Parathyroid adenoma (tissue), 2 donors: ENCODE data around the gene SMAD1.

Source experiments
- H2AFZ ChIP-seq: fragments of 300-600 bp; sonication (generic); one replicate; pipeline ENCODE4 v1.7.0; 2017; ENCODE audit warnings: antibody characterized with exemption, mild to moderate bottlenecking
- H3K27ac ChIP-seq: fragments of 300-600 bp; sonication (generic); one replicate; pipeline ENCODE4 v1.7.0; 2017
- H3K27me3 ChIP-seq: fragments of 300-600 bp; sonication (generic); one replicate; pipeline ENCODE4 v1.7.0; 2017; ENCODE audit warnings: low read length; ENCODE audit not compliant: control insufficient read depth, insufficient read depth
- H3K36me3 ChIP-seq: fragments of 300-600 bp; sonication (generic); one replicate; pipeline ENCODE4 v1.7.0; 2017; ENCODE audit warnings: low read length; ENCODE audit not compliant: control insufficient read depth, insufficient read depth
- H3K4me1 ChIP-seq: fragments of 300-600 bp; sonication (generic); one replicate; pipeline ENCODE4 v1.7.0; 2017; ENCODE audit warnings: control low read depth
- H3K4me2 ChIP-seq: fragments of 300-600 bp; sonication (generic); one replicate; pipeline ENCODE4 v1.7.0; 2017; ENCODE audit warnings: low read length
- H3K4me3 ChIP-seq: fragments of 300-600 bp; sonication (generic); one replicate; pipeline ENCODE4 v1.7.0; 2017; ENCODE audit warnings: low read depth, low read length
- H3K79me2 ChIP-seq: fragments of 300-600 bp; sonication (generic); one replicate; pipeline ENCODE4 v1.7.0; 2017; ENCODE audit warnings: control low read depth
- H3K9ac ChIP-seq: fragments of 300-600 bp; sonication (generic); one replicate; pipeline ENCODE4 v1.7.0; 2017; ENCODE audit warnings: mild to moderate bottlenecking
- H3K9me3 ChIP-seq: fragments of 300-600 bp; sonication (generic); one replicate; pipeline ENCODE4 v1.7.0; 2017; ENCODE audit warnings: low read length; ENCODE audit not compliant: control insufficient read depth
- CTCF ChIP-seq: fragments of 300-600 bp; sonication (generic); IDR thresholded peaks from one replicate; pipeline ENCODE4 v1.7.0; 2017; ENCODE audit warnings: antibody characterized with exemption, mild to moderate bottlenecking
- donor health status: primary hyperparathyroidism.

The SMAD1 gene

GRCh38 chr4:145552181-145552822 is 70.6 kb downstream of the SMAD1 start:
- H2AFZ ChIP-seq = no peak overlapping the region
- no peak overlapping the region for H3K27ac ChIP-seq
- TF ChIP-seq CTCF = no peak

GRCh38 chr4:145553375-145553774 is 71.7 kb downstream of the SMAD1 start:
- H3K9ac ChIP-seq = no peak overlapping the region
- no peak overlapping the region for H3K4me2 ChIP-seq
- no peaks in the 10 kb centered on the region for H3K4me1 ChIP-seq
- H3K79me2 ChIP-seq = no peaks in the 10 kb centered on the region
- H3K27me3 ChIP-seq = no peaks in the 10 kb centered on the region
- H3K27ac ChIP-seq = no peak overlapping the region
- H3K36me3 ChIP-seq = no peaks in the 10 kb centered on the region
- H2AFZ ChIP-seq = no peak overlapping the region
- H3K9me3 ChIP-seq = no peaks in the 10 kb centered on the region
- H3K4me3 ChIP-seq = no peak overlapping the region
- no peak for TF ChIP-seq CTCF

More at GRCh38 chr4:145552181-145552822, 70.6 kb downstream of the SMAD1 start:
- no peaks in the 10 kb centered on the region for H3K27me3 ChIP-seq
- H3K36me3 ChIP-seq = no peaks in the 10 kb centered on the region
- no peaks in the 10 kb centered on the region for H3K9me3 ChIP-seq
- H3K79me2 ChIP-seq = no peaks in the 10 kb centered on the region
- no peak overlapping the region for H3K9ac ChIP-seq
- no peak overlapping the region for H3K4me3 ChIP-seq
- H3K4me2 ChIP-seq = no peak overlapping the region
- no peaks in the 10 kb centered on the region for H3K4me1 ChIP-seq

GRCh38 chr4:145554691-145555090 is 73.0 kb downstream of the SMAD1 start:
- TF ChIP-seq CTCF = no peak
- no peak overlapping the region for H3K27ac ChIP-seq
- H3K79me2 ChIP-seq = no peaks in the 10 kb centered on the region
- no peaks in the 10 kb centered on the region for H3K9me3 ChIP-seq
- no peak overlapping the region for H3K9ac ChIP-seq
- H3K4me1 ChIP-seq = no peaks in the 10 kb centered on the region
- no peaks in the 10 kb centered on the region for H3K27me3 ChIP-seq
- H3K4me3 ChIP-seq = no peak overlapping the region
- H3K4me2 ChIP-seq = no peak overlapping the region
- H2AFZ ChIP-seq = no peak overlapping the region
- no peaks in the 10 kb centered on the region for H3K36me3 ChIP-seq

GRCh38 chr4:145557720-145558119 is 76.1 kb downstream of the SMAD1 start:
- peak; percentile 75 for TF ChIP-seq CTCF
- Histone ChIP-seq H3K4me2 (no peak overlapping the region), H2AFZ (no peak overlapping the region), H3K9ac (no peak overlapping the region), H3K9me3 (no peaks in the 10 kb centered on the region), H3K79me2 (no peaks in the 10 kb centered on the region), H3K27ac (no peak overlapping the region), H3K27me3 (no peaks in the 10 kb centered on the region), H3K36me3 (no peaks in the 10 kb centered on the region), H3K4me3 (no peak overlapping the region), H3K4me1 (no peaks in the 10 kb centered on the region)
